GM10266 (cell line): ENCODE measurements around the gene DVL2.

Source experiments
- DNase-seq: peaks from one replicate; pipeline ENCODE4 v3.0.0; 2012; ENCODE audit errors: extremely low spot score
- CTCF ChIP-seq: IDR thresholded peaks from 2 replicates; pipeline ENCODE4 v1.5.1; 2012; ENCODE audit warnings: mild to moderate bottlenecking, low read depth; ENCODE audit not compliant: control insufficient read depth, insufficient read depth; ENCODE audit errors: missing control alignments

DVL2 gene

GRCh38 chr17:7176107-7176840 lies 58.0 kb downstream of the DVL2 start:
- DNase-seq: no peak
- TF ChIP-seq CTCF: no peak
